NCI-H146 treated with DMSO at 0.1 percent for 48 hours (cell line): ENCODE data around the gene BABAM1.
A peak's percentile ranks its signal among the peaks of the same experiment; 100 is the strongest.
"Not testable (repeated sequence)": the region's sequence is repeated elsewhere in the genome, so short reads cannot be mapped to it uniquely, and the experiment has no call there.

ENCODE experiments used
- DNase-seq: peaks from one replicate; lab custom pipeline; 2025; ENCODE audit not compliant: unreplicated experiment; lab: John Stamatoyannopoulos, UW

The BABAM1 gene

DNA sequence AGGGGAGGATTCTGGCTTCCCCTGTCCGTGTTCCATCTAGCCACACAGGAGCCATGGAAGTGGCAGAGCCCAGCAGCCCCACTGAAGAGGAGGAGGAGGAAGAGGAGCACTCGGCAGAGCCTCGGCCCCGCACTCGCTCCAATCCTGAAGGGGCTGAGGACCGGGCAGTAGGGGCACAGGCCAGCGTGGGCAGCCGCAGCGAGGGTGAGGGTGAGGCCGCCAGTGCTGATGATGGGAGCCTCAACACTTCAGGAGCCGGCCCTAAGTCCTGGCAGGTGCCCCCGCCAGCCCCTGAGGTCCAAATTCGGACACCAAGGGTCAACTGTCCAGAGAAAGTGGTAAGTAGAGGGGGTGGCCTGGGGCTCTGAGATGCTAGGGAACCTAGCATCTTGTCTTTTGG, 1.5 kb downstream of the BABAM1 start:
- DNase-seq: no peak

DNA sequence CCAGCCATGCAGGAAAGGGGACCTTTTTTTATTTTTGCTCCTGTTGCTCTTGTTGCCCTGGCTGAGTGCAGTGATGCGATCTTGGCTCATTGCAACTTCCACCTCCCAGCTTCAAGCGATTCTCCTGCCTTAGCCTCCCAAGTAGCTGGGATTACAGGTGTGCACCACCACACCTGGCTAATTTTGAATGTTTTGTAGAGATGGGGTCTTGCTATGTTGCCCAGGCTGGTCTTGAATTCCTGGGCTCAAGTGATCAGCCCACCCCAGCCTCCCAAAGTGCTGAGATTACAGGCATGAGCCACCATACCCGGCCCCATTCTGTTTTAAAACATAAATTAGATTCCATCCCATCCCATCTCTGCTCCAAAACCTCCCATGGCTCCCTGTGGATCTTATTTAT, 7.6 kb downstream of the BABAM1 start:
- DNase-seq: not testable (repeated sequence)

DNA sequence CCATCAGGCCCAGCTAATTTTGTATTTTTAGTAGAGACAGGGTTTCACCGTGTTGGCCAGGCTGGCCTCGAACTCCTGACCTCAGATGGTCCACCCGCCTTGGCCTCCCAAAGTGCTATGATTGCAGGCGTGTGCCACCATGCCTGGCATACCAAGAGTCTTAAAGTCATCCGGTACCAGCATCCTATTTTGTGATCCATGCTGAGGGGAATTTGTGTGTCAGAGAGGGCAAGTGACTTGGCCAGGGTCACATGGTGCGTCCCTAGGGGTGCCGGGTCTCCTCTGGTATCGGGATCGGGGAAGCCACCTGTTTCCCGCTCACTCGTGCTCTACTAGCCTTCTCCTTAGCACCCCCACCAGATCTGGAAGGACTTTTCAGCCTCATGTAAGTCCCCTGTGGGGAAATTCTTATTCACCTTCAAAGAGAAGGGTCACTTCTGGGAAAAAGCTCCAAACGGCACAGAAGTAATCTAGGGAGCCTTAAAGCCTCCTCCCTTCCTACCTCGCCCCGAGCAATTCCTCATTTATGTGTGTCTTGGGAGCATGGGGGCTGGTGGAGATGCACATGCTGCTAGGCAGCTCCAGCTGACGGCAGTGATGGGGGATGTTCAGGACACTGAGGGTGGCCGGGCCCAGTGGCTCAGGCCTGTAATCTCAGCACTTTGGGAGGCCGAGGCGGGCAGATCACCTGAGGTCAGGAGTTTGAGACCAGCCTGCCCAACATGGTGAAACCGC, 8.4 kb downstream of the BABAM1 start:
- DNase-seq: no peak

DNA sequence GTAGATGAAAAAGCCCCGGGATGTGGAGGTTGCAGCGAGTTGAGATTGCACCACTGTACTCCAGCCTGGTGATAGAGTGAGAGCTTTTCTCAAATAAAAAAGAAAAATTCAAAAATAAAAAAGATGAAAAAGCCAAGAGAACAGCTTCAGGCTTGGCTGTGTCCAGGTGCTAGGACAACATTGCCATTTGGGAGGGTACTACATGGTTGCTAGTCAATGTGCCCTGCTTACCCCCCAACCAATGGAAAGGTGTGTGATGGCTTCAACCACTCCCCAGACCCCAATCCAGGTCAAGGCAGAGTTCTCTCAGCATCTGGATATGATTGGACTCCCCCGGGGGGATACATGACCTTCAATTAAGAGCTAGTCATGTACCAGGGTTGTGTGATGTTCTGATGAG, 12.2 kb downstream of the BABAM1 start:
- DNase-seq: no peak

DNA sequence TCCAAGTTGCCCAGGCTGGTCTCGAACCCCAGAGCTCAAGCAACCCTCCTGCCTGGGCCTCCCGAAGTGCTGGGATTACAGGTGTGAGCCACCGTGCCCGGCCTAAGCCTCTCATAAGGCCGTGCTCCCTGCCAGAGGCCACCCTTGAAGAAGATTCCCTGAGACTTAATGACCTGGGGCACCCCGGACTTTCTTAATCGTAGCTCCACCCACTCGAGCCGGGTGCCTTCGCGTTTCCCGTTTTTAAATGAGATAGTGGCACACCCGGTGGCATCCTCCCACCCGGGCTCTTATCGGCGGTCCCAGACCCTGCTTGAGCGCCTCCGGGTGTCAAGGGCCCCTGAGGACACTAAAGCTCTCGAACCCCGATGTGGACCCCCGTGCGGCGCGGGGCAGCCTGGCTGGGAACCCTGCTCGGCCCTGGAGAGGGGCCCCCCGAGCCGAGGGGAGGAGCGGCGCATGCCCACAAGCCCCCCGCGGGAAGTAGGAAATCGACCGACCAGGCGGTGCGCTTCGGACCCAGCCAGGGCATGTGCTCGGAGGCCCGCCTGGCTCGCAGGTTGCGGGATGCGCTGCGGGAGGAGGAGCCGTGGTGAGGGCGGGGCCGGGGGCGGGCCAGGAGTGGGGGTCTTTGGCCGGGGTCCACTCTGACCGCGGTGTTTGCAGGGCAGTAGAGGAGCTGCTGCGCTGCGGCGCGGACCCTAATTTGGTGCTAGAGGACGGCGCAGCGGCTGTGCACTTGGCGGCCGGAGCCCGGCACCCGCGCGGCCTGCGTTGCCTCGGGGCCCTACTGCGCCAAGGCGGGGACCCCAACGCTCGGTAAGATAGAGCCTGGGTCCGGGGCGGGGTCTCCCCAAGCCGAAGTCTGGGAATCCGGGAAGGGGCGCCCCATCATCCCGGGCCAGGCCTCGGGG, 14.4 kb downstream of the BABAM1 start, which contains the start of gene ANKLE1:
TSS of gene ANKLE1 (plus strand) at position 511 of the 914 bp plus-strand sequence. CDS start at position 531, 20 bp downstream.
- DNase-seq: peak; percentile 19

DNA sequence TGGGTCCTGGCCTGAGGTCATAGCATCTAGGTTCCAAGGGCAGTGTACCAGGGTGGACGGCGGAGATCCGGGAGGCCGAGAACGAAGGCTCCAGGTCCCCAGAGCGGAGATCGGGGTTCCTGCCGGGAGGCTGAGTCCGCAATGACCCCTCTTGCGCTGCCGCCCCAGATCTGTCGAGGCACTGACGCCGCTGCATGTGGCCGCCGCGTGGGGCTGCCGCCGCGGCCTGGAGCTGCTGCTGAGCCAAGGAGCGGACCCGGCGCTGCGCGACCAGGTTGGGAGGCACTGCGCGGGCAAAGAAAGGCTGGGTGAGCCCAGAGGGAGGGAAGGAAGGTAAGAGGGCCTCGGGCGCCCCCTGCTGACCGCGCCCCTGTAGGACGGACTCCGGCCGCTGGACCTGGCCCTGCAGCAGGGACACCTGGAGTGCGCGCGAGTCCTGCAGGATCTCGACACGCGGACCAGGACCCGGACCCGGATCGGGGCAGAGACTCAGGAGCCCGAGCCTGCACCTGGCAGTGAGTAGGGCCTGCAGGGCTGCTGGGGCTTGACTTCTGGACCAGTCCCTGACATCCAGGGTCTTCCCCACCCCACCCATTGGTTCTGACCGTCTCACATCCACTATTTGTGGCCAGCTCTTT, 15.4 kb downstream of the BABAM1 start:
- DNase-seq: peak; percentile 82

DNA sequence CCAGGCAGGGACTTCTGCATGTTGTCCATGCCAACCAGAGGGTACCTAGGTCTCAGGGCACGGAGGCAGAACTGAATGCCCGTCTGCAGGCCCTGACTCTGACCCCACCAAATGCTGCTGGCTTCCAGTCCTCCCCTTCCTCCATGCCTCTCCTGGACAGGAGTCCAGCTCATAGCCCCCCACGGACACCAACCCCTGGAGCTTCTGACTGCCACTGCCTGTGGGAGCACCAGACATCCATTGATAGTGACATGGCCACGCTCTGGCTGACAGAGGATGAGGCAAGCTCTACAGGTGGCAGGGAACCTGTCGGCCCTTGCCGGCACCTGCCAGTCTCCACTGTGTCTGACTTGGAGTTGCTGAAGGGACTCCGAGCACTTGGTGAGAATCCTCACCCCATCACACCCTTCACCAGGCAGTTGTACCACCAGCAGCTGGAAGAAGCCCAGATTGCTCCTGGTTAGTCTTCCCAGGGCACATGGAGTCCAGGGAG, 16.3 kb downstream of the BABAM1 start:
- DNase-seq: no peak

DNA sequence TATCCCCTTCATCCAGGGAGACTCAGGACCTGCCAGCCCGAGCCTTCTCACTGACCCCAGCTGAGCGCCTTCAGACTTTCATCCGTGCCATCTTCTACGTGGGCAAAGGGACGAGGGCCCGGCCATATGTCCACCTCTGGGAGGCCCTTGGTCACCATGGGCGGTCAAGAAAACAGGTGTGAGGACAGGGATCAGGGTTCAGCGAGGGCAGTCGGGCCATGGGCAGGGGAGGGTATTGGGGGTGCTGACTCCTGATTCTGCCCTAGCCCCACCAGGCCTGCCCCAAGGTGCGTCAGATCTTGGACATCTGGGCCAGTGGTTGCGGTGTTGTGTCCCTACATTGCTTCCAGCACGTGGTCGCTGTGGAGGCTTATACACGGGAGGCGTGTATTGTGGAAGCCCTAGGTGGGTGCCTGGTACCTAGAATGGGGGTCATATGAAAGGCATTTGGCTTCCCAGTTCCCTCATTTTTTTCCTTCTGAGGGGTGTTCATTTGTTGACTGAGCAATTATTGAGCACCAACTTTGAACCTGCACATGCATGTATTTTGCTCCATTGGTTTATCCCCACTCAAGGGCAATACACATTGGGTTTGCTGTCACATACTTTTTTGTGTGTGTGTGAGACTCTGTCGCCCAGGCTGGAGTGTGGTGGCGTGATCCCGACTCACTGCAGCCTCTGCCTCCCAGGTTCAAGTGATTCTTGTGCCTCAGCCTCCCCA, 18.3 kb downstream of the BABAM1 start:
- DNase-seq: no peak

DNA sequence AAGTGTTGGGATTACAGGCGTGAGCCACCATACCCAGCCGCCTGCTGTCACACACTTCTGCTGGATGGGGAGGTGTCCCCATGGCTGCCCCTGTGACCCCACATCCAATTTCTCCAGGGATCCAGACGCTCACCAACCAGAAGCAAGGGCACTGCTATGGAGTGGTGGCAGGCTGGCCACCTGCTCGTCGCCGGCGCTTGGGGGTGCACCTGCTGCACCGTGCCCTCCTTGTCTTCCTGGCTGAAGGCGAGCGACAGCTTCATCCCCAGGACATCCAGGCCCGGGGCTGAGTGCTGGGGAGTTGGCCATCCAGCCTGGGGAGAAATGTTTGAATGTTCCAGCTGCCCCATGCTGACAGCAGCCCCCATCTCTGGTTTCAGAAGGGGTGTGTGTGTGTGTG, 19.0 kb downstream of the BABAM1 start:
- DNase-seq: no peak

DNA sequence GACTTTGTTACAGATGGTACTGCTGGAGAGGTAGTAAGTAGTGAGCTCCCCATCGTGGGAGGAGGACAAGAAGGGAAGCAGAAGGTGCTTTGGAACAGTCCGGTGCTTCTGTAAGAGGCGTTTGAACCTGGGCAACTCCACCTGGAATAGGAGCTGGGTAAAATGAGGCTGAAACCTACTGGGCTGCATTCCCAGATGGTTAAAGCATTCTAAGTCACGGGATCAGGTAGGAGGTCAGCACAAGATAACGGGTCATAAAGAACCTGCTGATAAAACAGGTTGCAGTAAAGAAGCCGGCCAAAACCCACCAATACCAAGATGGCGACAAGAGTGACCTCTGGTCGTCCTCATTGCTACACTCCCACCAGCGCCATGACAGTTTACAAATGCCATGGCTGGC, 19.5 kb downstream of the BABAM1 start:
- DNase-seq: no peak

DNA sequence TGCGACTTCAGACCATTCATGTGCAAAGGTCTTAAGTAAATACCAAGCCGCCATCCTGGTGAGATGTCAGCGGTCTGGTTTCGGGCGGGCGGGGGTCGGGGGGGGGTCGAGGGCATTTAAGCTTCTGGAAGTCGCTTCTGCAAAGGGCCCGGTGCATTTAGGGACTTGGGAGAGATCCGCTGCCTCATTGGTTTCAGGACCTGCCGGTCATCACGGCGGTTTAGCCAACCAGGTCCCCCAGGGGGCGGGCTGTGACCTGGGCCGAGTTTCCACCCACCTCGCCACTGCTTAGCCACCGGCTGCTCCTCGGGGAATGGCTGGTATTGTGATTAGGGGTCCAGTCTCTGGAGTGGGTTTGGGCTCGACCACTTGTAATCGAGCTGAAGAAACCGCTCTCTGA, 22.2 kb downstream of the BABAM1 start:
- DNase-seq: peak; percentile 32

DNA sequence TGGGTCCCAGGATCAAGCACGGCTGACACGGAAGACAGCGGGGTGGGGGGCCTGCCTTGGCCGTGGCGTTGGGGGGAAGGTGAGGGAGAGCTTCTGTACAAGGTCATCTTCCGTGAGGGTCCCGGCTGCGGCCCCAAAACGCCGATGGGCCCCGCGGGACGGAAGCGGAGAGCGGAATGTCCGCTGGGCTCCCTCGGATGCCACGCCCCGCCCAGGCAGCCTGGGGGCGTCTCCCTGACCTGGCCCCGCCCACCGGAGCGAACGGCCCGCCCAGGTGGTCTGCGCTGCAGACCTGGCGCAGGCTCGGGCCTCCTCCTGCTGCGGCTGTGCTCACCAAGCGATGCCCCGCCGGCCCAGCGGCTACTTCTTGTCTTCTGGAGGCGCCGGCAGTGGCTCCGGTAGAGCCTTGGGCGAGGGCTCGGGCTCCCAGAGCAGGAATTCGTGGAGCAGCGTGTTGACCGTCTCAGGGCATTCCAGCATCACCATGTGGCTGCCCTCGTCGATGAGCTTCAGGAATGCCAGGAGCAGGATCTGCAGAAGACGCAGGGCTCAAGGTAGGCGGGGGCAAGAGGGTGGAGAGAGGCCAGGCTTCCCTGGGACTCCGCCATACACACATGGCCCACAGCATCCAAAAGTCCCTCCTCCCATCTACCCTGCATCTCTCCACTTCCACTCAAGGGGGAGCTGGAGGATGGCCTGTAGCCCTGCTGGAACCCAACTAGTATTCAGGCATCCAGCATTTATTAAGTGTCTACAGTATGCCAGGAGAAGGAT, 25.2 kb downstream of the BABAM1 start:
- DNase-seq: peak; percentile 86

DNA sequence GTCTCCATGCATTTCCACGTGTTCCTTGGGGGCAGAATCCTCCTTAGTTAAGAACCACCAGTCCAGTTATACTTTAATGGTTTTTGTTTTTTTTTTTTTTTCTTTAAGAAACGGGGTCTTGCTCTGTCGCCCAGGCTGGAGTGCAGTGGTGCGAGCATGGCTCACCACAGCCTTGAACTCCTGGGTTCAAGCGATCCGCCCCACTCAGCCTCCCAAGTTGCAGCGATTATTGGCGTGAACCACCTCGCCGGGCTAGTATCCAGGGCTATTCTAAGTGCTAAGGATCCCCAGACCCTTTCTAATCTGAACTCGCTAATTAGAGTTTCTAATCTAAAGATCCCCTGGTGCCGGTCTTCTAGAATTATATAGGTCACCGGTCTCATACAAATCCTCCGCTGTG, 26.4 kb downstream of the BABAM1 start:
- no peak for DNase-seq

DNA sequence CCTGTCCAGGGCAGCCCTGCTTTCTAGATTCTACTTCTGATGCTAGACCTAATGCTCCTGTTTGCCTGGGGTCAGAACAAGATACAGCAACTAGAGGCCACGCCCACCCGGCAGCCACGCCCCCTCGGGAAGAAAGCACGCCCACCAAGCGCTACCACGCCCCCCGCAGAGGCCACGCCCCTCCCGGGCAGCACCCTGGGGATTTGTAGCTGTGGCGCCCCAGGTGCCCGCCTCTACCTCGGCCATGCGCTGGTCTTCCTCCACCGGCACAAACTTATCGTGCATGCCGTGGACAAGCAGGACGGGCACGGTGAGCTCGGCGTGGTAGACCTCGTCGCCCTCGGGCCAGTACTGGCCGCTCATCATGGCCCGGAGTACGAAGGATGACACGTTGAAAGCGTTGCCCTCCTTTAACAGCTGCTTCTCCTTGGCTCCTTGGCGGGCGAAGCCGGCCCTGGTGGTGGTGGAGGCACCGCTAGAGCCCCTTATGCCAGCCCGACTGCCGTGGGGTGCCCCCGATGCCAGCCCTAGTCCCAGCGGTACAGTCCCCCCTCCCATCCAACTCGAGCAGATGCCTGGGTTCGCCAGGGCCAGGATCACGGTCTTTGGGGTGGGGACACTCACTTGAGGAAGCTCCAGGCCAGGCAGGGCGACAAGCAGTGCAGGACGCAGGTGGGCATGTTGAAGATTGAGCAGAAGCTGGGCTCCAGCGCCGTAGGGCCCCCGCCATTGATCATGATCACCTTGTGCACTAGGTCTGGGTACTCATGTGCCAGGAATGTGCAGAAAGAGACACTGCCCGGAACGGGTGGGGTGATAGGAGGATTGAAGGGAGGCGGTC, 27.0 kb downstream of the BABAM1 start:
- no peak for DNase-seq

DNA sequence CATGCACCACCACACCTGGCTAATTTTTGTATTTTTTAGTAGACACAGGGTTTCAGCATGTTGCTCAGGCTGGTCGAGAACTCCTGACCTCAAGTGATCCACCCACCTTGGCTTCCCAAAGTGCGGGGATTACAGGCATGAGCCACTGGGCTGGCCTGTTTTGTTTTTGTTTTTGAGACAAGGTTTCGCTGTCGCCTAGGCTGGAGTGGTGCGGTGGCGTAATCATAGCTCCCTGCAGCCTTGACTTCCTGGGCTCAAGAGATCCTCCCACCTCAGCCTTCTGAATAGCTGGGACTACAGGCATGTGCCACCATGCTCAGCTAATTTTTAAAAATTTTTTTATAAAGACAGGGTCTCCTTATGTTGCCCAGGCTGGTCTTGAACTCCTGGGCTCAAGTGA, 28.3 kb downstream of the BABAM1 start:
- DNase-seq: not testable (repeated sequence)

DNA sequence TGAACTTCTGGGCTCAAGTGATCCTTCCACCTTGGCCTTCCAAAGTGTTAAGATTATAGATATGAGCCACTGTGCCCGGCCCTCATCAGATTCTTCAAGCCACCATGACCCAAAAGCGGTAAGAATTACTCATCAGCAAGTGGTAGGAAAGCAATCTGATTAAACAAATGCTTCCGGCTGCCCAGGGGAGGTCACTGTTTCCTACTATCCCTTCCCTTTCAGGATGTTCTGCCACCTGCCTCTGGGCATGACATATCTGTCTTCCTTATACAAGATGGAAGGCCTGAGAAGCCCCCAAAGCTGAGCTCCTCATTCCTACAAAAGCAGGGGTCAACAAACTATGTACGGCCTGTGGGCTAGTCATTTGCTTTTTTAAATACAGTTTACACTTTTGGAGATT, 29.0 kb downstream of the BABAM1 start:
- DNase-seq: peak; percentile 17

DNA sequence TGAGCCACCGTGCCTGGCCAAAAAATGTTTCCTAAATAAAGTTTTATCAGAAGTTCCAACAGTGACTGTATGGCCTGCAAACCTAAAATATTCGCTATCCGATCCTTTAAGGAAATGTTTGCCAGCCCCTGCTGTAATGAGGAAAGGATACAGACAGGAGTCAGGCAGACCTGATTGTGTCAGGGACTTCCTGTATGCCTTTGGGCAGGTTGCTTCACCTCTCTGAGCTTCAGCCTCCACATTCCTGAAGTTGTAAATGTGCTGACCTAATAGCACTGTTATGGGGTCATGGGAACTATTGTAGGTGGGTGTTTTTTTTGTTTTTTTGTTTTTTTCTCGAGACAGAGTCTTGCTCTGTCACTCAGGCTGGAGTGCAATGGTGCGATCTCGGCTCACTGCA, 29.7 kb downstream of the BABAM1 start:
- no peak for DNase-seq

DNA sequence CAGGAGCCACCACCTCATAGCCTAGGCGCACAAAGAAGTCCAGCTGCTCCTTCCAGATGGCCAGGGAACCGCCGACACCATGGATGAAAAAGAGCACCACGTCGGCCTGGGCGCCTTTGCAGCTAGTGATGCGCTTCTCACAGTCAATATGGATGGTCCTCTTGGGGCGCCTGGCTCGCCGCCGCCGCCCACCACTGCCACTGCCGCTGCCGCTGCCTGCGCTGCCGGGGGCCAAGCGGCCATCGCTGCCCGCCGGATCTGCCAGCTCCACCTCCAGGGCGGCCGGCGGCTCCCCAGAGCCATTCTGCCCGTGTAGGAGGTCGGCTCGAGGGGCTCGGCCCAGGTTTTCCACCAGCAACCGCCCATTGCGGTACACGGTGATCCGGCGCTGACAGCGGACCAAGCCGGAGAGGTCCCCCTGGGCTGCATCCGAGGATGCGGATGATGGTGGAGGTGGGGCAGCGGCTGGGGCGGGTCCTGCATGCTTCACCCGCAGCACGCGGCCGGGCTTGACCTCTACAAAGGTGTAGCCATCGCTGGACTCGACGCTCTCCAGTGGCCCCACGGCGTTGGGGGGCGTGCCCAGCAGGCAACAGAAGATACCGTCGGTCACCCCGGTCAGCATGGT, 33.9 kb downstream of the BABAM1 start:
- DNase-seq: no peak
